ENCODE results near the gene CCR1.
A peak's percentile ranks its signal among the peaks of the same experiment; 100 is the strongest.

CCR1 gene

DNA sequence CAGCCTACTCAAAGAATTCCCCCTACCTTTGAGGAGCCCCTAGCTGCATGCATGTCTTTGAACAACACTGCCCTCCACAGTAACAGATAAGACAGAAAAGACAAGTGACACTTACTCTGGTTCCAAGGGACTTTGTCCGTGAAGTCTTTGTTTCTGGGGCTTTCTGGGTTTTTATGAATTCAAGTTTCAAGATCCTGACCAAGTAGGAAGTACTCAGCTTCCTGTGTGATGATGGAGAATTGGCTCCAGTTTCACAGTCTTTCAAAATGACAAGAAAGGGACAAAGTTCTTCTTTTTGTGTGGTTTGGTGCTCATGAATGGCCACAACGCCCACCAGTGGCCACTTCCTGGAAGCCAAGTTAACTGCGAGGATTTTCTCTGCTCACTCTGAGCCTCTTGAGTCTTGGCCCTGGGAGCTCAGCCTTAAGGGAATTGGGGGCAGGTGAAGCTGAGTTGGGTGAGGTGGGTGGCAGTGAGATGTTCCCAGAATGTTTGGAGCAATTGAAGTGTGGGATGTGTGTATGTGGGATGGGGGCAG, at the start of gene CCR1:
Gene CCR1, minus strand, starts transcription at position 147 of the 538 bp plus-strand sequence. CDS start 4,000 bp downstream, outside the sequence.
- no peaks in the 10 kb centered on the region for H3K4me1 ChIP-seq (ENCODE audit: insufficient read depth, poor library complexity, severe bottlenecking)
- no peak for DNase-seq (ENCODE audit: low spot score)
- no peaks in the 10 kb centered on the region for H3K27me3 ChIP-seq (ENCODE audit: insufficient read depth, poor library complexity, severe bottlenecking)
- no peak for ATAC-seq (ENCODE audit: low read depth)
- no peaks in the 10 kb centered on the region for H3K36me3 ChIP-seq (ENCODE audit: low read depth)
- H3K9me3 ChIP-seq (ENCODE audit: severe bottlenecking): no peaks in the 10 kb centered on the region
- TF ChIP-seq, protein P1, sequence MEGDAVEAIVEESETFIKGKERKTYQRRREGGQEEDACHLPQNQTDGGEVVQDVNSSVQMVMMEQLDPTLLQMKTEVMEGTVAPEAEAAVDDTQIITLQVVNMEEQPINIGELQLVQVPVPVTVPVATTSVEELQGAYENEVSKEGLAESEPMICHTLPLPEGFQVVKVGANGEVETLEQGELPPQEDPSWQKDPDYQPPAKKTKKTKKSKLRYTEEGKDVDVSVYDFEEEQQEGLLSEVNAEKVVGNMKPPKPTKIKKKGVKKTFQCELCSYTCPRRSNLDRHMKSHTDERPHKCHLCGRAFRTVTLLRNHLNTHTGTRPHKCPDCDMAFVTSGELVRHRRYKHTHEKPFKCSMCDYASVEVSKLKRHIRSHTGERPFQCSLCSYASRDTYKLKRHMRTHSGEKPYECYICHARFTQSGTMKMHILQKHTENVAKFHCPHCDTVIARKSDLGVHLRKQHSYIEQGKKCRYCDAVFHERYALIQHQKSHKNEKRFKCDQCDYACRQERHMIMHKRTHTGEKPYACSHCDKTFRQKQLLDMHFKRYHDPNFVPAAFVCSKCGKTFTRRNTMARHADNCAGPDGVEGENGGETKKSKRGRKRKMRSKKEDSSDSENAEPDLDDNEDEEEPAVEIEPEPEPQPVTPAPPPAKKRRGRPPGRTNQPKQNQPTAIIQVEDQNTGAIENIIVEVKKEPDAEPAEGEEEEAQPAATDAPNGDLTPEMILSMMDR (IDR thresholded peaks at IDR 0.05; ENCODE audit: poor library complexity, severe bottlenecking): peak; percentile 71
- H3K27ac ChIP-seq (ENCODE audit: poor library complexity, severe bottlenecking): no peak within 1 kb of the TSS
- H3K4me3 ChIP-seq (ENCODE audit: severe bottlenecking): no peak within 1 kb of the TSS

DNA sequence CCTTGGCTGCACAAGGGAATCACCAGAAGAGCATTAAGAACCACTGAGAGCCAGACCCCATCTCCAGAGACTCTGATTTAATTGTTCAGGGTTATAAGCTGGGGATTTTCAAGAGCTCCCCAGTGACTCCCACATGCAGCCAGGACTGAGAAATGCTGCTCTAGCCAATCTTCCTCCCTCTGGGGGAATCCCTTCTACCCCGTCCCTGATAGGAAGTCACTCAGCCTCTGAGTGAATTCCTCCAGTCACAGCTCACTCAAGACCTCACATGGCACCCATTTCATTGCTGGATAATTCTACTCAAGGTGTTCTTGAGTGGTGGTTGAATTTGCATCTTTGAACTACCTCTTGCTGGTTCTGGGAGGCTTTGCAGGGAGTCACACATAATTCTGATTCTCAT, 44.9 kb upstream of the CCR1 start:
- no peak overlapping the region for H3K4me3 ChIP-seq (ENCODE audit: severe bottlenecking)
- peaks cover 5% of the 10 kb centered on the region for H3K27me3 ChIP-seq (ENCODE audit: insufficient read depth, poor library complexity, severe bottlenecking)
- no peak overlapping the region for H3K27ac ChIP-seq (ENCODE audit: poor library complexity, severe bottlenecking)
- H3K9me3 ChIP-seq (ENCODE audit: severe bottlenecking): no peaks in the 10 kb centered on the region
- TF ChIP-seq, protein P1 (IDR thresholded peaks at IDR 0.05; ENCODE audit: poor library complexity, severe bottlenecking): no peak
- DNase-seq (ENCODE audit: low spot score): no peak
- ATAC-seq (ENCODE audit: low read depth): no peak
- no peaks in the 10 kb centered on the region for H3K36me3 ChIP-seq (ENCODE audit: low read depth)
- no peaks in the 10 kb centered on the region for H3K4me1 ChIP-seq (ENCODE audit: insufficient read depth, poor library complexity, severe bottlenecking)

DNA sequence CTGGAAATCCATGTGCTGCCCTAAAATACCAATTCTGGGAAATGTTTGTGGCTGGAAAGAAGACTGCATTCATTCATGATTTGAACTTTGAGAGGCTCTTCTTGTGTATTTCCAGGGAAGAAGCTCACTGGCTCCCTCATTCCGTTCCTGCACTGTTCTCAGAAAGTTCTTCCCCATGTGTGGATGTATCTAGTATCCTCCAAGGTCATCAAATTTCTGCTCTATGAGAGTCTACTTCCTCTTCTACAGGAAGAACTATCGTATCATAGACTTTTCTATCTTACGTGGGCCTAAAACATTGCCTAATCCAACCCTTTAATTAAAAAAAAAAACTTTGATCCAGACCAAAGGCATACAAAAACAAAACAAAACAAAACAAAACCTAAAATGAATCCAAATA, 37.0 kb upstream of the CCR1 start:
- H3K4me3 ChIP-seq (ENCODE audit: severe bottlenecking): no peak overlapping the region
- no peak for ATAC-seq (ENCODE audit: low read depth)
- H3K4me1 ChIP-seq (ENCODE audit: insufficient read depth, poor library complexity, severe bottlenecking): no peaks in the 10 kb centered on the region
- TF ChIP-seq, protein P1 (IDR thresholded peaks at IDR 0.05; ENCODE audit: poor library complexity, severe bottlenecking): no peak
- no peaks in the 10 kb centered on the region for H3K36me3 ChIP-seq (ENCODE audit: low read depth)
- H3K27me3 ChIP-seq (ENCODE audit: insufficient read depth, poor library complexity, severe bottlenecking): no peaks in the 10 kb centered on the region
- no peak overlapping the region for H3K27ac ChIP-seq (ENCODE audit: poor library complexity, severe bottlenecking)
- no peaks in the 10 kb centered on the region for H3K9me3 ChIP-seq (ENCODE audit: severe bottlenecking)
- no peak for DNase-seq (ENCODE audit: low spot score)

DNA sequence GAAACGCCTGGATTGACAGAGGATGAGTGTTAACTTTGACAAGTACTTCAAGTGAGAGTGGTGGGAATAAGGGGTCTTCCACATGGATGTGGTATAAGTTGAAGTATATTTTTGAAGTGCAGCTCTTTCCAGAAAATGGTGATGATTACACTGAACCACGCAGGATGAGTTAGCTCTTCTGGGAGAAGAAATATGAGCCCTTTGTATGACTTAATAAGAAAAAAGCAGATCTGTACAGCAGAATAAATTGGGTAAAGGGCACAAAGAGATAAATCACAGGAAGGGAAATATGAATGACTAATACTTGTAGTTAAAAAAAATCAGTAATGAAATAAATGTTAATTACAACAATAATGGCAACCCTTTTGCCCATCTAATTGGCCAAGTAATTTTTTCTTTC, 35.4 kb upstream of the CCR1 start:
- TF ChIP-seq, protein P1 (IDR thresholded peaks at IDR 0.05; ENCODE audit: poor library complexity, severe bottlenecking): no peak
- Histone ChIP-seq H3K9me3 (ENCODE audit: severe bottlenecking) (no peaks in the 10 kb centered on the region), H3K36me3 (ENCODE audit: low read depth) (no peaks in the 10 kb centered on the region), H3K4me1 (ENCODE audit: insufficient read depth, poor library complexity, severe bottlenecking) (no peaks in the 10 kb centered on the region), H3K27ac (ENCODE audit: poor library complexity, severe bottlenecking) (no peak overlapping the region), H3K4me3 (ENCODE audit: severe bottlenecking) (no peak overlapping the region), H3K27me3 (ENCODE audit: insufficient read depth, poor library complexity, severe bottlenecking) (no peaks in the 10 kb centered on the region)
- DNase-seq (ENCODE audit: low spot score) (no peak), ATAC-seq (ENCODE audit: low read depth) (no peak)

DNA sequence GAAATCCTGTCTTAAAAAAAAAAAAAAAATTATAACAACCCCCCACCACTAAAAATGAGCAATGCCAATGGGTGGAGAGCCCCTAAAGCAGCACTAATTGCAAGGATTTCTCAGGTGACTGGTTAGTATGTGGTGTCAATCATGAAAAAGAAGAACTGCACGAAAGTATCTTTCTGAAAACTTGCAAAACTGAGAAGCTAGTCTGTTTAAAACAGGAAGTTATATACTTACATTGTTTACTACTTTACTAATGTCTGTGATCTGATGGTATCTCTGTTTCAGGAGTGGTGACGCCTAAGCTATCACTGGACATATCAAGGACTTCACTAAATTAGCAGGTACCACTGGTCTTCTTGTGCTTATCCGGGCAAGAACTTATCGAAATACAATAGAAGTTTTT, 34.0 kb upstream of the CCR1 start, which contains the start of gene CCR3:
Gene CCR3, plus strand, starts transcription at position 341 of the 400 bp plus-strand sequence. CDS start 22,699 bp downstream, outside the sequence.
- TF ChIP-seq, protein P1 (IDR thresholded peaks at IDR 0.05; ENCODE audit: poor library complexity, severe bottlenecking): no peak
- Histone ChIP-seq H3K9me3 (ENCODE audit: severe bottlenecking) (no peaks in the 10 kb centered on the region), H3K4me3 (ENCODE audit: severe bottlenecking) (no peak within 1 kb of the TSS), H3K27me3 (ENCODE audit: insufficient read depth, poor library complexity, severe bottlenecking) (no peaks in the 10 kb centered on the region), H3K4me1 (ENCODE audit: insufficient read depth, poor library complexity, severe bottlenecking) (no peaks in the 10 kb centered on the region), H3K36me3 (ENCODE audit: low read depth) (no peaks in the 10 kb centered on the region), H3K27ac (ENCODE audit: poor library complexity, severe bottlenecking) (no peak within 1 kb of the TSS)
- ATAC-seq (ENCODE audit: low read depth) (no peak), DNase-seq (ENCODE audit: low spot score) (no peak)

Data from RWPE2 (cell line).